Left ventricle myocardium superior (tissue), 1 donor: ENCODE data around the gene SNX14. TPM values are rescaled to one million over a fixed set of nuclear protein-coding genes. Genes with fewer than 3 reads are reported as not detected.

ENCODE experiments used
- total RNA-seq: library from RNA; stranded (reverse); fragmentation: NEBNext Ultra II Directional; extraction: Animal tissue kit (Norgen Biotek cat#: 25700); gene quantifications from one replicate; pipeline ENCODE4 v1.2.1, GENCODE V29; 2021
- donor health status: DM: no; HTN: yes; CAD: no; lungs with severe emphysema.

Gene SNX14
- total RNA-seq, 1 donor from 2014 or later: 28.8 TPM

Other genes starting within 250 kb of the SNX14 start
- 6.0 TPM for gene NT5E, start 143.8 kb downstream of the SNX14 start, total RNA-seq
- gene SYNCRIP, start 49.0 kb upstream of the SNX14 start, total RNA-seq: 62.2 TPM